Jurkat, Clone E6-1 (cell line): Measurements from ENCODE around the gene SHROOM3.

Source experiments
- DNase-seq: peaks from one replicate; pipeline ENCODE4 v3.0.0-alpha.2; 2011; ENCODE audit warnings: low read depth, low spot score
- H3K4me3 ChIP-seq: 2 replicates; pipeline ENCODE4 v1.5.1; 2011; ENCODE audit warnings: mild to moderate bottlenecking, low read length, control low read depth, moderate library complexity

SHROOM3 gene

DNA sequence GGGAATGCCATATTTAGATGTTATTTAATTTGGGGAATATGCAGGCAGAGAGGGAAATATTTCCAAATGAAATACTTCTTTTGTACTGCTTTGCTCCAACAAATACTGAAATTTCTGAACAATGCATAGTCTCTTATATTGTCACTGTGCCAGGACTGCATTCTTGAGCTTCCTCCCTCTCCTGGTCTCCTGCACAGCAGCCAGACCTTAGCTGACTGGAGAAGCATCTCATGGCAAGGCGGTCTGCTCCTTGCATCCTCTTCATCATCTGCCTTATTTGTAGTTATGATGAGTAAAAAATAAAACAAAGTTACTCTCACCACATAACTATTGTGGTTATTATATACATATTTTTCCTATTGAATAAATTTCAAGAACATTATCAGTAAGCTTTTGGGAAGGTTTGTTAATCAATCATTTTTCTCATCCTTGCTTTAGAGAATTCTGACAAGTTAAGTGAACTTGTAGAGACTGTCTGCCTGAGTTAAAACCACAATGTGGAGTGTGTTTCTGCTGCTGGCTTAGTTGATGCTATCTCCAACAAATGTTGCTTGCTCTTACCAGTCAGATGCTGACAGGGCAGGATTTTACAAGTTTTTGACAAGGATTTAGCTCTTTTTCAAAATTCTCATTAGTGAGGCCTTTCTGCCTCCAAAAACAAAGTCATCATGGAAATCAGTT, 309.4 kb downstream of the SHROOM3 start:
- H3K4me3 ChIP-seq: no peak overlapping the region
- no peak for DNase-seq

DNA sequence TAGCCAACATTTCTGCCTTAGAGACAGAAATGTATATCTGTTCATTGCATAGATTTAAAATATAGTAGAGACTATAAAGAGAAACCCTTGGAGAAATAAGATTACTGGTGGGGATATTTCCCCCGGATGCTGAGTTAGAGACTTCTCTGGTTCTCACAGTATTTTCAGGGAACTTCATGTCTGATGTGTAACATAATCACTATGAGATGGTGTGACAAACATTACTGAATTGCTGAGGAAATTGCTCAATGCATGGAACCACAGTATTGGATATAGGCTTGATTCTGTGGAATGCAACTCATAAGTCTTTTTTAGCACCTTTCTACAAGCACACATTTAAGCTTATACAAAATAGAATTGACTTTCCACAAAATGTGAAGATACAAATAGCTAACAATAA, 310.2 kb downstream of the SHROOM3 start:
- DNase-seq: no peak
- no peak overlapping the region for H3K4me3 ChIP-seq

DNA sequence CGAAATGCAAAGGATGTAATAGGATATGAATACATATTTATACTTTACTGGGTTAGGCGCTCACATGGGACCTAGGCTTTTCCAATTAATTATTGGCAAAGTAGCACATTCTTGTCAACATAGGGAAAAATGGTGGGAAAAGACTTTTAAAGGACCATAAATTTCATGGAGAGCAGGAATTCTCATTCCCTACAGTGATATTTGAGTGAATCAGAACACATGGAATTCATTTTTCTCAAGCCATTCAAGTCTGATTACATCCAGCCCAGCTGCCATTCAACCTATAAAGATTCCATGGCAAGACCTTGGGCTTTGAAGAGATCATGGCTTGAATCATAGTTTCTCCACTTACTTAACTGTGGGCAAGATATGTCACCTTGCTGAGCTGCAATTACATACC, 312.5 kb downstream of the SHROOM3 start:
- no peak for DNase-seq
- no peak overlapping the region for H3K4me3 ChIP-seq

DNA sequence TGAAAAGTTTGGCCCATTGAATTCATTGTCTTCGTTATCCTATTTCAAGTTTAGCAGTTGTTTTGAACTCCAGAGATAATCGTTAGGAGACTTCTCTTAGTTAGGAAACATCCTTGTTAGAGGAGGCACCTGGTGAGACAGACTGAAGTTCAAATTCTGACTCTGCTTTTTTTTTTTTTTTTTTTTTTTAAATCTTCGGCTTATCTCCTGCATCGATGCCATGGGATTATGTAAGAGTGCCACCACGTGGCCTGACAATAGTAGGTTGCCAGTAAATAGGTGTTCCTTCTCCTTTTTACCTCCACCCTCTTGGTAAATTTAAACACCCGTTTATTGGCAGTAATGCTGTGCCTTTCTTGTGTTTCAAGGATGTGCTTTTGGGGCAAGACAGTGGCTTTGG, 313.6 kb downstream of the SHROOM3 start:
- H3K4me3 ChIP-seq: no peak overlapping the region
- peak; percentile 62 for DNase-seq

DNA sequence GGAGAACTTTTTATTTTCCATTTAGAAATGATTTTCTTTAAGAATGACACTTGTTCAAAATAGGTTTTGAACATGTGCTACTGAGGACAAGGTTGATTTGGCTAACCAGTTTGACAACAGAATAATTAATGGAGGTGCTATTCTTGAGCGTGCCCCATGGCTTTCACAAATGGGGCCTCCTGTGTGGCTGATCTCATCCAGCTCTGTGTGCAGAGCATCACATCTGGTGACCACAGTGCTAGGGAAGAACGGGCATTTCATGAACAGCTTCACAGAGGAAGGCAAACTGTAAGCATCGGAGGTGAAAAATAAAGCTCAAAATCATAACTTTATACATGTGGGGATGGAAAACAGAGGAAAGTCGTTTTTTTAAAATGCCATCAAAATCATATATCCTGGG, 314.3 kb downstream of the SHROOM3 start:
- no peak overlapping the region for H3K4me3 ChIP-seq
- DNase-seq: no peak

DNA sequence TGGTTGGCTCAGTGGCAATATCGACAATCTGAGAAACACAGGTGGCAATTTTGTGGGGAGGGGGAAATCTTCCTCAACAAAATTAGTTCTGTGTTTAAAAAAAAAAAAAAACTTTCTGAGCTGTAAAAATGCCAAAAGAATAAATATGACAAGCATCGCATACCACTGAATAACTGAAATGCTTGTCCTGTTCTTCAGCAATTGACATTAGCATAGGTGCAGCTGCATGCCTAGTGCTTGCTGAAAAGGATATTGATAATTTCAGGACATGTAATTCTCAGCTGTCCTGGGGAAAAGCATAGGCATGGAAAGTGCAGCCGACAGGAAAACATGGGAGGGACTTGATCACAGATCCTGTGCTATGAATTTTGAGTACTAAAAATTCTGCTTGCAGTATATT, 315.7 kb downstream of the SHROOM3 start:
- no peak overlapping the region for H3K4me3 ChIP-seq
- no peak for DNase-seq

DNA sequence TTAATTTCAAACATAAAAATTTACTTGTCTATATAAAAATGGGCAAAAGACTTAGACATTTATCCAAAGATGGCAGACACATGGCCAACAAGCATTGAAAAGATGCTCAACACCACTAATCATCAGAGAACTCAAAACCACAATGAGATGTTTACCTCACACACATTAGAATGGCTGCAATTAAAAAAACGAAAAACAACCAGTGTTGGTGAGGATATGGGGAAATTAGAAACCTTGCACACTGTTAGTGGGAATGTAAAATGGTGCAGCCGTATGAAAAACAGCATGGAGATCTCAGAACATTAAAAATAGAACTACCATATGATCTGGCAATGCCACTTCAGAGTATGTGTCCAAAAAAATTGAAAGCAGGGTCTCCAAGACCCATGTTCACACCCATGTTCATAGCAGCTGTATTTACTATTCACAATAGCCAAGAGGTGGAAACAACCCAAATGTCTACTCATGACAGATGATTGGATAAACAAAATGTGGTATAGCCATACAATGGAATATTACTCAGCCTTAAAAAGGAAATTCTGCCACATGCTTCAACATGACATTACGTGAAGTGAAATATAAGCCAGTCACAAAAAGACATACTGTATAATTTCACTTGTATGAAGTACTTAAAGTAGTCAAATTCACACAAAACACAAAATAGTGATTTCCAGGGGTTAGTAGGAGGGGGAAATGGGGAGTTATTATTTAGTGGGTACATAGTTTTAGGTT, 316.7 kb downstream of the SHROOM3 start:
- H3K4me3 ChIP-seq: no peak overlapping the region
- no peak for DNase-seq

DNA sequence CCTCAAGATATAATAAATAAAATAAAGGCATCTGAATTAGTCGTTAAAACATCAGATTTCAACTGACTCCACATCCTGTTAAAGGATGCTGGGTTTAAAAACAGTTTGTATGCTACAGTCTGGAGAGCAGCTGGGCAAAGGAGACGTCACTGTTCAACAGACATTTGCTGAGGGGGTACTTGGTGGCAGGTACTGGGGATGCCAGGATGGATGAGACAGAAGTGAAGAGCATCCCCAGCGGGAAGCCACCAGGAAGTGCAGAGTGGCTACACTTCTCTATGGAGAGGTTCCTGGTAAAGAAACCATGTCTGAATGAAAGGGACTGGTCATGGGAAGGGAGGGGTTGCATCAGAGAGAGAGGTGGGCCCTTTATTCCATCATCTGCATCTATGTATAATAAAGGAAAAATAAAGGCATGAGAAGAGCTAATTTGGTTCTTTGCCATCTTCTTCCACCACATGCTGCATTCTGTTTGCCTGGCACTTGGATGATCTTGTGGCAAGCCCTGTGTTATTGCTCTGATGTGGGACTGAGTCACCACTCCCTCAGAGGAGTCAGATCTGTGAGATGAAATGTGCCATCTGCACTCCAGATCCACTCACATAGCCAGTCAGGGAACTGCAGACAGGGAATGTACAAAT, 318.0 kb downstream of the SHROOM3 start:
- no peak overlapping the region; the same call in 1 of the 2 replicates for H3K4me3 ChIP-seq
- peak; percentile 81 for DNase-seq

DNA sequence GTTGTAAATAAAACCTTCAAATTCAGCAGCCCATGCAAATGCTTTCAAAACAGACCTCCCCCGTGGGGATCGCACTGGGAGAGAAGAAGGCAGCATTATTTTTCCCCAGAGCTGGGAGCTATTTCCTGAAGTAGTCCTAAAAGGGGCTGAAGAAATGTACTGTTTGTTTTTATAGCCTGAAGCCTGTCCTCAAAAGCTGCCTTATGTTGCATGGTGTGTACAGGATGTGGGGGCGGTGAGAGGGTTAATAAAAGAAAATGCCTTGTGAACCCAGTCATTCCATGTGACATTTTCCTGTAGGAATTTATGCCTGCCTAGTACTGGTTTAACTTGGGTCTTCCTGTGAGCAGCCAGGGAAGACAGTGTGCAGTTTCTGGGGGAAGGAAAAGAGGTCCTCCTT, 318.8 kb downstream of the SHROOM3 start:
- no peak for DNase-seq
- no peak overlapping the region for H3K4me3 ChIP-seq

DNA sequence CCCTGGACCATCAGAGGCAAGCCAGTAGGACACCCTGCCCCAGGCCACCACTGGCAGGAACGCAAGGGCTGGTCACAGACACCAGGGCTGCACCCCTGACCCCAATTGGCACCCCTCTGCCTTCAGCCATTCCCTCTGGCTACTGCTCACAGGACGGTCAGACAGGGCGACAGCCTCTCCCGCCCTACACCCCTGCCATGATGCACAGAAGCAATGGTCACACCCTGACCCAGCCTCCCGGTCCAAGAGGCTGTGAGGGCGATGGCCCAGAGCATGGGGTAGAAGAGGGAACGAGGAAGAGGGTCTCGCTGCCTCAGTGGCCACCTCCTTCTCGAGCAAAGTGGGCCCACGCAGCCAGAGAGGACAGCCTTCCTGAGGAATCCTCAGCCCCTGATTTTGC, 319.4 kb downstream of the SHROOM3 start:
- DNase-seq: no peak
- H3K4me3 ChIP-seq: no peak overlapping the region

DNA sequence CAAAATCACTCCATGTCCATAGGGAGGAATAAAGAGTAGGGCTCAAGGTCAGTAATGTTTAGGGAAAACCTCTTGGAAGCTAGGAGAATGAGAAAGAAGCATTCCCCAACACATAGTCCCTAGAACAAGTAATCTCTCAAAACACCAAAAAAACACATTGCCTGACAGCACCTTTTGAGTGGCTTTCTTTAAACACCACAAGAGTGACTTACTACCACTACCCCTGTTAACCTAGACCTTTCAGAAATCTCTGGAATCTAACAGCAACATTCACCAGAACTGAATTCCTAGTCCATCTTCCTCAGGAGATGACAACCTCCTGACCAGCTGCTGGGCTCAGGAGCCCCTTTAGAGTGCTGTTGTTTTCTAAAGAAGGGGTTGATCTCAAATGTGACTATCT, 320.7 kb downstream of the SHROOM3 start:
- no peak for DNase-seq
- no peak overlapping the region for H3K4me3 ChIP-seq

DNA sequence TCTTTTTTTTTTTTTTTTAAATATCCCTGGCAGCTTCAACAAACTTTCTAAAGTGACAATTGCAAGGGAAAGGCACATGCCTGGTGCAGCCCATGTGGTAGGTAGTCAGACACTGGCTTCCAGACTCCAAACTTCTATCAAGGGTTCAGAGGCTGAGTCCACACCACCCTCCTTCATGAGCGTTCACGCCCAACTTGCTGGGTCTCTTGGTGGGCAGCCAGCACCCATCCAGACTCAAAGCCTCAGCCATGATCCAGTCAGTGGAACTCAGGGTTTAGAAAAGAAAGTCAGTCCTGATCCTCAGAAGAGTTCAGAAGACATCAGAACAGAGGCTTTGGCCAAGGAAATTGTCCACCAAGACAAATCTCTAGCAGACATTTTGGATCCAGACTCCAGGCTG, 321.4 kb downstream of the SHROOM3 start:
- no peak overlapping the region for H3K4me3 ChIP-seq
- DNase-seq: no peak

DNA sequence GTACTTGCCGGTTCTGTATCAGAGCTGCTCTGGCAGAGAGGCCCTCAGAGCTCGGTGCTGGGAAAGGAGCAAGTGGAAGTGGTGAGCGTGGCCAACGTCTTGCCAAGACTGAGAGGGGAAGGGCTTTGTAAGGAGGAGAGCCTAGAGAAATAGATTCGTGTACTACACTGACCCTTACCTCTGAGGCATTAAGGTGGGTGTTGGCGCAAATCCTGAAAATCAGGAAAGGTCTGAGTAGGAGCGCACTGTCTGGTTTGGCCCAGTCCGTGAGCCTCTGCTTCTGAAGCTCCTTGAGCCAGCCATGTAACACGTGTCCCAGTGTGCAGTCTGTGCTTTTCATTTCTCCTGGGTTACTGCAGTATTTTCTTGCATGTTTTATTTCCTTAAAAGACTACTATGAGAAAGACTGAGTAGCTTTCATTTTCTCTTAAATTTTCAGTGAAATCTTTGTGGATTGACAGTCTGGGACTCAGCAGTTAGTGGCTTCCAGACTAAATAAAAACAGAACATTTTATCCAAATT, 322.4 kb downstream of the SHROOM3 start:
- DNase-seq: no peak
- H3K4me3 ChIP-seq: no peak overlapping the region

DNA sequence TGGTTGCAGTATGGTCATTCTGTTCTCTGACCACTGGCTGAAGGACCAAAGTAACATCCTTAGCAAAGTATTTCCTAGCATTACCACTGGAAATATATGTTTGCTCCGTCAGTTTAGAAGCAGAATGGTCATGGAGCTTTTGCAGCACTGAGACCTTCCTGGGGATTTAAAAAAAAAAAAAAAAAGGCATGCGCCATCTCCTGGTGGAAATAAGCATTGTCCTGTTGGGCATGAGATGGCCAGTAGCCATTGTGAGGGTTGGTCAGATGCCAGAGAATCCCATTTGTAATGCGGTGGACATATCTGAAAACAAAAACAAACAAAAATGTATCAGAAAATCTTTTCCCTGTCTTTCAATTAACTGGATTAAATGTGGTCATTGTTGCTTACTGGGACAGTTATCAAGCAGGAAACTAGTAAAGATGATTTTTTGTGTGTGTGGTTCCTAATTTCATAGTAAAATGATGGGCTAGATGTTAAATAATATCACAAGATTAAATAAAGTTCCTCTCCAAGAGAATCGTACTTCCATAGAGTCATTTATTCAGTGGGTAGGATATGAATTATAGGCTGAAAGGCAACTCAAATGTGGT, 323.4 kb downstream of the SHROOM3 start:
- no peak overlapping the region for H3K4me3 ChIP-seq
- DNase-seq: no peak

DNA sequence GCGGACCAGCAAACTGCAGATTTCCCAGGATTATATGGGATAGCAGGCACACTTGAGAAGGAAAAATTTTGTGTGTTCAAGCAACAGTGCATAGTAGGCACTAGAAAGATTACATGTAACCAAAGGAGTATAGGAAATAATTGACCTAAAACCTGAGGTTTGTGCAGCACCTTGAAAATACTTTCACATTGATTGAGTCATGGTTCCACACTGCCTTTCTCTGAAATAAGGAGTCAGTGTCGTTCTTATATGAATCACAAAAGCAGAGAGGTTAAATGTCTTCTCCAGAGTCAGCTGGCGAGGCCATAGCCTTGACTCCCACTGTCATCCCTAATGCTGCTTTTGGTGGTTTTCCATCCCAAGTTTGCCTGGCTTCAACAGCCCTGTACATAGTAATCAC, 324.0 kb downstream of the SHROOM3 start:
- no peak for DNase-seq

DNA sequence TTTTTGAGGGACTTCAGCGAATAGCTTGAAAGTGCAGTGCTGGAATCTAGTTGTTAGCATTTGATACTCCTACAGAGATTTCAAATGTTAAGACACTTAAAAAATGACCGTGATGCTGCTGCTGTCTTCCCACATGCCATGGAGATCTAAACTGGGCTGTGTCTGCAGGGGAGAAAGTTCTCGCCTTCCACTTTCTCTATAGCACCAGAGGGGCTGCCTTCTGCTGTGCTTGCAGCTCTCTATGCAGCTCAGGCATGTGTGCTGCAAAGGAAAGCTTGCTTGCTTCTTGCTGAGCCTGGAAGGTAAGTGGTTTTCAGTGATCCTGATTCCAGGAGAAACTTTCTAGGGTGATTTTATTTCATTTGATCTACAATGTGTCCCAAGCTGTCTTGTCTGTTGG, 325.2 kb downstream of the SHROOM3 start:
- DNase-seq: no peak
- H3K4me3 ChIP-seq: no peak overlapping the region

More for the DNA sequence above, 324.0 kb downstream of the SHROOM3 start:
- no peak overlapping the region for H3K4me3 ChIP-seq

DNA sequence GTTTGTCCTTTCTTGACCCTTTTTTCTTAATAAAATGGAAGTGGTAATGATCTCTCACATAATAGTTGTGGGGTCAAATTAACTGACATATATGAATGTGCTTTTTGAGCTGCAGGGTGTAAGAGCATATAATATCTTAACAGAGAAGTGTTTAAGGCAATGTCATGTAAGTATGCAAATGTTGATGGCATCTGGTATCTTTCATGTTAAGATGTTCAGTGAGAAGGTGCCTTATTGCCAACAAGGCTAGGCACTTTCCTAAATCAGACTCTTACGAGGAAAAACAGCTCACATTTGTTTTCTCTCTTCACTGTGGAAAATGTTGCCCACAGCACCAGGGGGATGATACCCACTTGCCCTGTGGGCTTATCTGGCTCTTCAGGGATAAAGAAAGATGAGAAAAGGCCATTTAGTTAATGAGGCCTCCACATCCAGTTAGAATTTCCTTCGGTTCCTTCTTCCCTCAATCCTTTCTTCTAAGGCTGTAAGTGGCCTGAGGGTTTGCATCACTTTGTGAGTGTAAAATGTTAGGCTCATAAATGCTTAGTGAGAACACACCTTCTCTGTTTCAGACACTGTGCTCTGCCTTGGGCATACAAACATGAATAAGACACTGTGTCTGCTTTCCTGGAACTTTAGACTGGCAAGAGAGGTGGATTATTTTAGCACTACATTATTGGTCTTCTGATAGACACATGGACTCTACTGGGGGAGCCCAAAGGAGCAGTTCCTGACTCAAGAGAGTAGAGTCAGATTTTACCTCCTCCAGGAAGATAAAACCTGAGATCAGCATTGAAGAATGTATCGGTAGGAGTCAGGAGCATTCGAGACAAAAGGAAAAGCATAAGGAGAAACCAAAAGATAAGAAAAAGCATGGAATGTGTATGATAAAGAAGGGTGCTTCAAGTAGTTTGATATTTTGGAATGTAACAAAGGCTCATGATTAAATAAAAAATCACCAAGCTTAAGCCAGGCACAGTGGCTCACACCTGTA, 327.4 kb downstream of the SHROOM3 start:
- no peak overlapping the region for H3K4me3 ChIP-seq
- no peak for DNase-seq

DNA sequence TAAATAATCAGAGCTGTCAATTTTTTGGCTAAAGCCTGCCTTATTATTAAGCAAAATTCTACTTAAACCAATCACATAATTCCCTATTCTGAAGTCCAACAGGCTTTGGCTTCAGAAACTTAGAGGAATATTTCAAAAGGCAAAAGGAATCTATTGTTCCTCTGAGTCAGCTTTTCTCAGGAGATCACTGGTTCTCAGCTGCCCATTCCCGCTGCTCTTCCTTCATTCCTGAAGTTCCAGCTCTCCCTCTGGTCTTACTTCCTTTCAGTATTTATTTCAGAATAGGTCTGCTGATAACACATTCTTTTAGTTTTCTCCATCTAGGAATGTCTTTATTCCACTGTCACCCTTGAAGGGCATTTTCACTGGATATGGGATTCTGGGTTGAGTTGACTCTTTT, 329.2 kb downstream of the SHROOM3 start:
- no peak for DNase-seq
- no peak overlapping the region for H3K4me3 ChIP-seq
